Right lobe of liver (tissue), 6 donors: ENCODE results near the gene PPP4R4. TPM values are rescaled to one million over a fixed set of nuclear protein-coding genes. Genes with fewer than 3 reads are reported as not detected.
A peak's percentile ranks its signal among the peaks of the same experiment; 100 is the strongest.

ENCODE experiments used
- ATAC-seq, 4 donors: fragments of 200-7000 bp; cut with Tn5 transposase; one replicate each; pipeline ENCODE4 v1.9.1; 2020; ENCODE audit warnings: mild to moderate bottlenecking in 4 of 4, moderate library complexity in 4 of 4
- DNase-seq, 3 donors: peaks; one replicate each; pipeline ENCODE4 v3.0.0-alpha.2; 2020
- H3K27ac ChIP-seq, 3 donors: fragments of 200-600 bp; one replicate each; pipeline ENCODE4 v1.8.0; 2022
- H3K27me3 ChIP-seq, 2 donors: fragments of 200-600 bp; one replicate each; pipeline ENCODE4 v1.8.0; 2022
- H3K36me3 ChIP-seq, 4 donors: fragments of 200-600 bp; sonication (generic) in 1 of 4; one replicate each; pipeline versions ENCODE4 v1.5.1 to v1.8.0; 2017 to 2022; ENCODE audit warnings: control low read depth in 1 of 4
- H3K4me1 ChIP-seq, 4 donors: fragments of 200-600 bp; sonication (generic) in 1 of 4; one replicate each; pipeline versions ENCODE4 v1.5.1 to v1.8.0; 2017 to 2022; ENCODE audit warnings: control low read depth in 1 of 4
- H3K4me3 ChIP-seq, 3 donors: fragments of 200-600 bp; one replicate each; pipeline ENCODE4 v1.8.0; 2022
- H3K9me3 ChIP-seq, 4 donors: fragments of 200-600 bp; sonication (generic) in 1 of 4; one replicate each; pipeline versions ENCODE4 v1.5.1 to v1.8.0; 2017 to 2022; ENCODE audit warnings: control low read depth in 1 of 4
- CTCF ChIP-seq, 4 donors: fragments of 200-600 bp in 3 of 4; fragments of 450-650 bp in 1 of 4; IDR thresholded peaks; one replicate each; pipeline versions ENCODE4 v1.5.1 to v1.8.0; 2016 to 2022; ENCODE audit warnings: antibody characterized with exemption in 4 of 4, mild to moderate bottlenecking in 2 of 4
- POLR2A ChIP-seq: fragments of 450-650 bp; IDR thresholded peaks from one replicate; pipeline ENCODE4 v1.6.1; 2017; ENCODE audit warnings: antibody characterized with exemption, mild to moderate bottlenecking
- WGBS: methylation state at CpG from one replicate; pipeline ENCODE4 v1.1.6; 2018; ENCODE audit warnings: low coverage, low lambda C conversion rate; ENCODE audit not compliant: insufficient coverage; ENCODE audit errors: missing lambda C conversion rate; 5-methylcytosine and 5-hydroxymethylcytosine counted together
- intact Hi-C, 2 donors: fragments of 100-400 bp; cut with DNase I; formaldehyde crosslinking; loops; one replicate each; pipeline versions ENCODE4 v1.11.2 to v1.14.1; 2022
- total RNA-seq, 6 experiments: library from RNA; depleted of rRNA in 2 of 6; stranded (reverse); fragments of >200 nt in 2 of 6; fragmentation: NEBNext Ultra II Directional in 3 of 6; extraction: Animal tissue kit (Norgen Biotek cat#: 25700) in 3 of 6; gene quantifications; one replicate each; pipeline versions ENCODE4 v1.1.0 to v1.2.4, GENCODE V29; 2016 to 2023
- donor health status: DM: no; HTN: yes; CAD: no.
- donor health status: DM: no; HTN: no; CAD: no.
- donor health status: DM: no; HTN: no; CAD: no.
- donor health status: DM: no; HTN: yes; CAD: no.
- donor health status: DM: no; HTN: yes; CAD: no.

The PPP4R4 gene
- total RNA-seq, 6 experiments from 2014 or later, result 0.26 to 4.1 (median 1.2) TPM

GRCh38 chr14:94288610-94289465 lies 114.7 kb downstream of the PPP4R4 start:
- no peaks in the 10 kb centered on the region for H3K27me3 ChIP-seq
- 34% methylated on average over 14 of the region's 14 CpGs for WGBS
- peak in 3 of 4 donors; percentile 8 to 24 (median 13) for TF ChIP-seq CTCF (IDR thresholded peaks at IDR 0.05)
- TF ChIP-seq POLR2A, result no peak
- peak in 1 of 3 donors; percentile 52 for DNase-seq
- peaks cover 0 to 51% (median 19%) of the 10 kb centered on the region in 4 donors for H3K36me3 ChIP-seq
- H3K9me3 ChIP-seq, result no peaks in the 10 kb centered on the region
- peak overlapping the region; percentile 55 to 74 (median 70) for H3K4me3 ChIP-seq
- peaks cover 0 to 42% (median 1%) of the 10 kb centered on the region in 4 donors for H3K4me1 ChIP-seq
- intact Hi-C loops, result no loop called here
- H3K27ac ChIP-seq, result peak overlapping the region; percentile 94 to 99 (median 99)
- ATAC-seq, result peak in 3 of 4 donors; percentile 1 to 8 (median 2)

GRCh38 chr14:94290197-94290596 lies 116.1 kb downstream of the PPP4R4 start:
- intact Hi-C loops, result loop anchor here in 1 of 2 donors (10.0 kb wide), 1 partner anchor 85 kb away; no protein-coding TSS in a partner anchor
- DNase-seq, result peak in 2 of 3 donors; percentile 50 to 71

GRCh38 chr14:94291159-94291905 lies 117.2 kb downstream of the PPP4R4 start:
- DNase-seq, result no peak
- Histone ChIP-seq H3K4me3 (peak overlapping the region; percentile 55 to 74 (median 70)), H3K9me3 (no peaks in the 10 kb centered on the region), H3K27me3 (no peaks in the 10 kb centered on the region), H3K27ac (peak overlapping the region; percentile 94 to 99 (median 99)), H3K36me3 (peaks cover 0 to 26% (median 6%) of the 10 kb centered on the region in 4 donors), H3K4me1 (peaks cover 0 to 61% (median 9%) of the 10 kb centered on the region in 4 donors)
- WGBS, result 14% methylated on average over 7 of the region's 13 CpGs
- no peak for ATAC-seq
- intact Hi-C loops, result loop anchor here in 1 of 2 donors (10.0 kb wide), 1 partner anchor 83 kb away; no protein-coding TSS in a partner anchor
- TF ChIP-seq POLR2A (no peak), CTCF (IDR thresholded peaks at IDR 0.05) (no peak)

More at GRCh38 chr14:94290197-94290596, 116.1 kb downstream of the PPP4R4 start:
- peak overlapping the region; percentile 55 to 74 (median 70) for H3K4me3 ChIP-seq
- H3K9me3 ChIP-seq, result no peaks in the 10 kb centered on the region
- H3K4me1 ChIP-seq, result peaks cover 0 to 56% (median 7%) of the 10 kb centered on the region in 4 donors
- no peaks in the 10 kb centered on the region for H3K27me3 ChIP-seq
- ATAC-seq, result no peak
- peak overlapping the region; percentile 94 to 99 (median 99) for H3K27ac ChIP-seq
- 13% methylated on average over 4 of the region's 8 CpGs for WGBS
- peaks cover 0 to 37% (median 12%) of the 10 kb centered on the region in 4 donors for H3K36me3 ChIP-seq
- TF ChIP-seq POLR2A (no peak), CTCF (IDR thresholded peaks at IDR 0.05) (no peak)

GRCh38 chr14:94291906-94292525 lies 117.9 kb downstream of the PPP4R4 start:
- DNase-seq (peak in 2 of 3 donors; percentile 74 to 84), ATAC-seq (peak in 3 of 4 donors; percentile 11 to 31 (median 30))
- intact Hi-C loops, result loop anchor here in 1 of 2 donors (10.0 kb wide), 1 partner anchor 83 kb away; no protein-coding TSS in a partner anchor
- Histone ChIP-seq H3K36me3 (peaks cover 0 to 19% (median 6%) of the 10 kb centered on the region in 4 donors), H3K4me3 (peak overlapping the region; percentile 55 to 74 (median 70)), H3K9me3 (no peaks in the 10 kb centered on the region), H3K4me1 (peaks cover 0 to 61% (median 9%) of the 10 kb centered on the region in 4 donors), H3K27ac (peak overlapping the region; percentile 94 to 99 (median 99)), H3K27me3 (no peaks in the 10 kb centered on the region)
- TF ChIP-seq POLR2A, result peak; percentile 30
- no peak for TF ChIP-seq CTCF (IDR thresholded peaks at IDR 0.05)
- 23% methylated on average over 14 of the region's 15 CpGs for WGBS
